ENCODE data around the gene EPB42. TPM values are rescaled to one million over a fixed set of nuclear protein-coding genes. Genes with fewer than 3 reads are reported as not detected.
"Not testable (repeated sequence)": the region's sequence is repeated elsewhere in the genome, so short reads cannot be mapped to it uniquely, and the experiment has no call there.

The EPB42 gene
- polyA plus RNA-seq, 1 of the 3 experiments (the other 2 are of a cell fraction), result not detected

DNA sequence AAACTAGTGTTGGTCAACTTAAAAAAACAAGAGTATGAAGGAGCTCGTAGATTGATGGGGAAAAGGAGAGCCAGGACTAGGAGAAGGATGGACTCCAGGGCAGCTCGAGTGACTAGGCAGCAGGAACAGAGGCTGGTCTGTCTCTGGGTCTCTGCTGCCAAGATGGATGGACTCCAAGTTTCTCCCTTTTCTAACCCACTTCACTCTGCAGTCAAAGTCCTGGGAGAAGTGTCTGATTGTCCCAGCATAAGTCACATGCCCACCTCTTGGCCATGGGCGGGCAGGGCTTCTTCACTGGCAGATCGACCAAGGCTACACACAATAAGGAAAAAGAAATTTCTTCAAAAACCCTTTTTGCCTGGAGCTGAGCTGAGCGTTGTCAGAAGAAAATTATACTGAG, 9.2 kb upstream of the EPB42 start (continued):
- TF ChIP-seq, protein P1, sequence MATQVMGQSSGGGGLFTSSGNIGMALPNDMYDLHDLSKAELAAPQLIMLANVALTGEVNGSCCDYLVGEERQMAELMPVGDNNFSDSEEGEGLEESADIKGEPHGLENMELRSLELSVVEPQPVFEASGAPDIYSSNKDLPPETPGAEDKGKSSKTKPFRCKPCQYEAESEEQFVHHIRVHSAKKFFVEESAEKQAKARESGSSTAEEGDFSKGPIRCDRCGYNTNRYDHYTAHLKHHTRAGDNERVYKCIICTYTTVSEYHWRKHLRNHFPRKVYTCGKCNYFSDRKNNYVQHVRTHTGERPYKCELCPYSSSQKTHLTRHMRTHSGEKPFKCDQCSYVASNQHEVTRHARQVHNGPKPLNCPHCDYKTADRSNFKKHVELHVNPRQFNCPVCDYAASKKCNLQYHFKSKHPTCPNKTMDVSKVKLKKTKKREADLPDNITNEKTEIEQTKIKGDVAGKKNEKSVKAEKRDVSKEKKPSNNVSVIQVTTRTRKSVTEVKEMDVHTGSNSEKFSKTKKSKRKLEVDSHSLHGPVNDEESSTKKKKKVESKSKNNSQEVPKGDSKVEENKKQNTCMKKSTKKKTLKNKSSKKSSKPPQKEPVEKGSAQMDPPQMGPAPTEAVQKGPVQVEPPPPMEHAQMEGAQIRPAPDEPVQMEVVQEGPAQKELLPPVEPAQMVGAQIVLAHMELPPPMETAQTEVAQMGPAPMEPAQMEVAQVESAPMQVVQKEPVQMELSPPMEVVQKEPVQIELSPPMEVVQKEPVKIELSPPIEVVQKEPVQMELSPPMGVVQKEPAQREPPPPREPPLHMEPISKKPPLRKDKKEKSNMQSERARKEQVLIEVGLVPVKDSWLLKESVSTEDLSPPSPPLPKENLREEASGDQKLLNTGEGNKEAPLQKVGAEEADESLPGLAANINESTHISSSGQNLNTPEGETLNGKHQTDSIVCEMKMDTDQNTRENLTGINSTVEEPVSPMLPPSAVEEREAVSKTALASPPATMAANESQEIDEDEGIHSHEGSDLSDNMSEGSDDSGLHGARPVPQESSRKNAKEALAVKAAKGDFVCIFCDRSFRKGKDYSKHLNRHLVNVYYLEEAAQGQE (IDR thresholded peaks at IDR 0.05; ENCODE audit: low read depth, low read length), result no peak
- TF ChIP-seq ELF1 (IDR thresholded peaks at IDR 0.05) (no peak), RCOR1 (IDR thresholded peaks at IDR 0.05; ENCODE audit: low read length) (no peak)

DNA sequence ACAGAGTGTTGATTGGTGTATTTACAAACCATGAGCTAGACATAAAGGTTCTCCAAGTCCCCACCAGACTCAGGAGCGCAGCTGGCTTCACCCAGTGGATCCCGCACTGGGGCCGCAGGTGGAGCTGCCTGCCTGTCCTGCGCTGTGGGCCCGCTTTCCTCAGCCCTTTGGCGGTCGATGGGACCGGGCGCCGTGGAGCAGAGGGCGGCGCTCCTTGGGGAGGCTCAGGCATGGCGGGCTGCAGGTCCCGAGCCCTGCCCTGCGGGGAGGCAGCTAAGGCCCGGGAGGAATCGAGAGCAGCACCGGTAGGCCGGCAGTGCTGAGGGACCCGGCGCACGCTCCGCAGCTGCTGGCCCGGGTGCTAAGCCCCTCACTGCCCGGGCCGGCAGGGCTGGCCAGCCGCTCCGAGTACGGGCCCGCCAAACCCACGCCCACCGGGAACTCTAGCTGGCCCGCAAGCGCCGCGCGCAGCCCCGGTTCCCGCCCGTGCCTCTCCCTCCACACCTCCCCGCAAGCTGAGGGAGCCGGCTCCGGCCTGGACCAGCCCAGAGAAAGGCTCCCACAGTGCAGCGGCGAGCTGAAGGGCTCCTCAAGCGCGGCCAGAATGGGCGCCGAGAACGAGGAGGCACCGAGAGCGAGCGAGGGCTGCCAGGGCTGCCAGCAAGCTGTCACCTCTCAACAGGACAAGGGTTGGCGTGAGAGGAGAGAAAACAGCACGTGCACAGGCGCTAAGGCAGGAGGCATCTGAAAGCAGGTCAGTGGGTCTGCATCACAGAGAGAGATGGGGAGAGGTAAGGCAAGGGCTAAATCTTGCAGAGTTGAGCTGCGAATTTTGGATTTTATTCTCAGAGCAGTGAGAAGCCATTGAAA, 5.9 kb upstream of the EPB42 start:
- no peaks in the 10 kb centered on the region for H4K20me1 ChIP-seq (ENCODE audit: insufficient read depth)
- TF ChIP-seq NFIC (IDR thresholded peaks at IDR 0.05; ENCODE audit: borderline replicate concordance) (no peak), RAD21 (IDR thresholded peaks at IDR 0.05; ENCODE audit: low read length) (no peak), JUND (IDR thresholded peaks at IDR 0.05) (no peak), TEAD4 (IDR thresholded peaks at IDR 0.05; ENCODE audit: borderline replicate concordance, insufficient read depth) (no peak), POLR2AphosphoS5 (IDR thresholded peaks at IDR 0.05; ENCODE audit: low read depth, low read length) (no peak), MEF2A (IDR thresholded peaks at IDR 0.05; ENCODE audit: borderline replicate concordance, low read depth) (no peak), ELF1 (IDR thresholded peaks at IDR 0.05) (no peak), TCF12 (IDR thresholded peaks at IDR 0.05) (no peak), NRF1 (IDR thresholded peaks at IDR 0.05; ENCODE audit: low read depth, low read length) (no peak), GATA2 (CRISPR knock-in tag; IDR thresholded peaks at IDR 0.05) (no peak)
- TF ChIP-seq, protein P2, sequence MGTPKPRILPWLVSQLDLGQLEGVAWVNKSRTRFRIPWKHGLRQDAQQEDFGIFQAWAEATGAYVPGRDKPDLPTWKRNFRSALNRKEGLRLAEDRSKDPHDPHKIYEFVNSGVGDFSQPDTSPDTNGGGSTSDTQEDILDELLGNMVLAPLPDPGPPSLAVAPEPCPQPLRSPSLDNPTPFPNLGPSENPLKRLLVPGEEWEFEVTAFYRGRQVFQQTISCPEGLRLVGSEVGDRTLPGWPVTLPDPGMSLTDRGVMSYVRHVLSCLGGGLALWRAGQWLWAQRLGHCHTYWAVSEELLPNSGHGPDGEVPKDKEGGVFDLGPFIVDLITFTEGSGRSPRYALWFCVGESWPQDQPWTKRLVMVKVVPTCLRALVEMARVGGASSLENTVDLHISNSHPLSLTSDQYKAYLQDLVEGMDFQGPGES (IDR thresholded peaks at IDR 0.05; ENCODE audit: low read depth, low read length), result no peak
- TF ChIP-seq, protein P3, sequence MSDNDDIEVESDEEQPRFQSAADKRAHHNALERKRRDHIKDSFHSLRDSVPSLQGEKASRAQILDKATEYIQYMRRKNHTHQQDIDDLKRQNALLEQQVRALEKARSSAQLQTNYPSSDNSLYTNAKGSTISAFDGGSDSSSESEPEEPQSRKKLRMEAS (IDR thresholded peaks at IDR 0.05; ENCODE audit: low read depth), result no peak
- H3K27me3 ChIP-seq (ENCODE audit: insufficient read depth), result peaks cover 18% of the 10 kb centered on the region; the same call in 1 of the 2 replicates
- no peak overlapping the region for H2AFZ ChIP-seq (ENCODE audit: low read depth)
- H3K36me3 ChIP-seq (replicated peaks in 1 of 2; ENCODE audit: control insufficient read depth in 1 of 2, insufficient read depth in 2 of 2, low read length in 1 of 2), result no peaks in the 10 kb centered on the region
- CTCF ChIA-PET, result interaction anchor here (0.7 to 8.2 kb wide), 19 partner anchors 9 to 80 kb away, joined by 3 to 167 read pairs (median 9); partner anchors contain the start of gene TGM5
- no peaks in the 10 kb centered on the region for H3K4me1 ChIP-seq (ENCODE audit: control insufficient read depth in 1 of 2, insufficient read depth in 2 of 2, low read depth in 1 of 2, low read length in 1 of 2)
- POLR2A ChIA-PET, result no interaction called here
- H3K9me3 ChIP-seq, result no peaks in the 10 kb centered on the region
- DNase-seq, result no peak
- H3K79me2 ChIP-seq (ENCODE audit: insufficient read depth), result no peaks in the 10 kb centered on the region
- no peak overlapping the region for H3K27ac ChIP-seq (ENCODE audit: low read depth in 2 of 2, low read length in 1 of 2)
- 90% methylated on average over 17 of the region's 57 CpGs for WGBS (ENCODE audit: low lambda C conversion rate)
- H3K9me2 ChIP-seq, result no peaks in the 10 kb centered on the region
- no peak overlapping the region for H3K4me3 ChIP-seq (ENCODE audit: low read depth in 2 of 2, low read length in 1 of 2)
- no peak overlapping the region for H3K4me2 ChIP-seq
- no peaks in the 10 kb centered on the region for H3F3A ChIP-seq (replicated peaks; ENCODE audit: insufficient read depth)
- H3K9ac ChIP-seq, result no peak overlapping the region

DNA sequence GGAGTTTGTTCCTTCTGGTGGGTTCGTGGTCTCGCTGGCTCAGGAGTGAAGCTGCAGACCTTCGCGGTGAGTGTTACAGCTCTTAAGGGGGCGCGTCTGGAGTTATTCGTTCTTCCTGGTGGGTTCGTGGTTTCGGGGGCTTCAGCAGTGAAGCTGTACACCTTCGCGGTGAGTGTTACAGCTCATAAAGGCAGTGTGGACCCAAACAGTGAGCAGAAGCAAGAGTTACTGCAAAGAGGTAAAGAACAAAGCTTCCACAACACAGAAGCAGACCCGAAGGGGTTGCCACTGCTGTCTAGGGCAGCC, 5.1 kb upstream of the EPB42 start:
- H3K27ac ChIP-seq (ENCODE audit: low read depth in 2 of 2, low read length in 1 of 2); H3K9me2 ChIP-seq; H3K9me3 ChIP-seq; H3F3A ChIP-seq (replicated peaks; ENCODE audit: insufficient read depth); H3K9ac ChIP-seq; DNase-seq; H3K79me2 ChIP-seq (ENCODE audit: insufficient read depth); H4K20me1 ChIP-seq (ENCODE audit: insufficient read depth); H3K36me3 ChIP-seq (replicated peaks in 1 of 2; ENCODE audit: control insufficient read depth in 1 of 2, insufficient read depth in 2 of 2, low read length in 1 of 2); H3K4me1 ChIP-seq (ENCODE audit: control insufficient read depth in 1 of 2, insufficient read depth in 2 of 2, low read depth in 1 of 2, low read length in 1 of 2); H3K4me3 ChIP-seq (ENCODE audit: low read depth in 2 of 2, low read length in 1 of 2); H2AFZ ChIP-seq (ENCODE audit: low read depth); H3K4me2 ChIP-seq: not testable (repeated sequence)
- peaks cover 18% of the 10 kb centered on the region; the same call in 1 of the 2 replicates for H3K27me3 ChIP-seq (ENCODE audit: insufficient read depth)
- WGBS (ENCODE audit: low lambda C conversion rate), result 82% methylated on average over 12 of the region's 12 CpGs
- ChIA-PET POLR2A (interaction anchor here (1.0 kb wide), 1 partner anchor 60 kb away, joined by 3 read pairs; no protein-coding TSS in a partner anchor), CTCF (interaction anchor here (1.0 to 8.2 kb wide), 25 partner anchors 10 to 1116 kb away, joined by 3 to 167 read pairs (median 9); partner anchors contain the start of gene TGM5)
